Body of pancreas (tissue), 4 donors: ENCODE measurements around the gene ASIC3.

Experiments
- CTCF ChIP-seq, 7 experiments: fragments of 450-650 bp in 4 of 7; fragments of 200-600 bp in 3 of 7; sonication (generic) in 3 of 7; IDR thresholded peaks; one replicate each; pipeline ENCODE4 v1.5.1; 2016 to 2019; ENCODE audit warnings: antibody characterized with exemption in 7 of 7
- POLR2A ChIP-seq, 3 donors: fragments of 450-650 bp; IDR thresholded peaks; one replicate each; pipeline ENCODE4 v1.6.1; 2016; ENCODE audit warnings: antibody characterized with exemption in 3 of 3, mild to moderate bottlenecking in 2 of 3

GRCh38 chr7:151015967-151016366, 32.4 kb upstream of the ASIC3 start:
- TF ChIP-seq CTCF (IDR thresholded peaks at IDR 0.05) (no peak), POLR2A (IDR thresholded peaks at IDR 0.05) (no peak)
